ENCODE measurements around the gene IL17RD. TPM values are rescaled to one million over a fixed set of nuclear protein-coding genes. Genes with fewer than 3 reads are reported as not detected.

IL17RD gene
- total and polyA plus RNA-seq, 9 of the 15 experiments (the other 6 are each of a cell fraction or from before 2014, with no cell fraction given): under 0.01 to 0.09 (median 0.04) TPM; not detected in 4

GRCh38 chr3:57147071-57147470 is 18.1 kb downstream of the IL17RD start:
- POLR2A ChIA-PET: interaction anchor here (0.6 kb wide), 1 partner anchor 11 kb away, joined by 3 read pairs; no protein-coding TSS in a partner anchor
- Histone ChIP-seq H3K79me2 (ENCODE audit: control insufficient read depth, insufficient read depth, low read length) (no peaks in the 10 kb centered on the region), H3K4me2 (ENCODE audit: insufficient read depth, low read length) (no peak overlapping the region), H3K27ac (ENCODE audit: extremely low read depth, low read depth, low read length) (no peak overlapping the region), H2AFZ (ENCODE audit: low read depth, low read length) (no peak overlapping the region), H3K36me3 (ENCODE audit: control insufficient read depth, insufficient read depth, low read length) (no peaks in the 10 kb centered on the region), H3K4me1 (replicated peaks in 1 of 2; ENCODE audit: control insufficient read depth in 2 of 2, insufficient read depth in 2 of 2, low read length in 2 of 2) (no peaks in the 10 kb centered on the region), H3K27me3 (ENCODE audit: control insufficient read depth in 2 of 2, insufficient read depth in 2 of 2, low read length in 2 of 2) (peaks cover under 1 to 19% of the 10 kb centered on the region in 2 experiments; a peak in 3 of 5 replicates), H4K20me1 (replicated peaks; ENCODE audit: control insufficient read depth, insufficient read depth, low read length) (no peaks in the 10 kb centered on the region), H3K9ac (ENCODE audit: insufficient read depth in 1 of 2, low read depth in 2 of 2, low read length in 2 of 2) (no peak overlapping the region), H3K4me3 (no peak overlapping the region), H3K9me1 (ENCODE audit: control insufficient read depth, insufficient read depth, low read length) (no peaks in the 10 kb centered on the region), H3K9me3 (replicated peaks; ENCODE audit: control insufficient read depth, insufficient read depth, low read depth, low read length) (no peaks in the 10 kb centered on the region)
- DNase-seq (ENCODE audit: extremely low read depth in 1 of 4, low spot score in 3 of 4) (no peak), ATAC-seq (no peak), FAIRE-seq (no peak)
- intact Hi-C loops (cut with micrococcal nuclease): no loop called here
- CTCF ChIA-PET (ENCODE audit: low intra/inter-chr PET ratio): no interaction called here
- in situ Hi-C loops (cut with MboI): no loop called here
- no TSS peak for BruUV-seq (replicated peaks)
- 0% methylated on average over 2 of the region's 2 CpGs for WGBS (ENCODE audit: insufficient coverage, low coverage, missing lambda C conversion rate)
- TF ChIP-seq DEAF1 (CRISPR knock-in tag; IDR thresholded peaks at IDR 0.05) (no peak), HNRNPH1 (optimal IDR thresholded peaks at IDR 0.05; ENCODE audit: low read depth, low read length) (no peak), TFE3 (CRISPR knock-in tag; IDR thresholded peaks at IDR 0.05) (no peak), MITF (IDR thresholded peaks at IDR 0.05) (no peak), ZNF592 (IDR thresholded peaks at IDR 0.05) (no peak), SMAD3 (CRISPR knock-in tag; conservative IDR thresholded peaks at IDR 0.05) (no peak), NCOA2 (IDR thresholded peaks at IDR 0.05; ENCODE audit: partially characterized antibody in 2 of 2) (no peak), KAT8 (IDR thresholded peaks at IDR 0.05; ENCODE audit: low read depth) (no peak), MBD1 (CRISPR knock-in tag; IDR thresholded peaks at IDR 0.05) (no peak), NFIC (IDR thresholded peaks at IDR 0.05) (no peak)

All from K562 (cell line).